ENCODE results near the gene FOXC2. TPM values are rescaled to one million over a fixed set of nuclear protein-coding genes. Genes with fewer than 3 reads are reported as not detected.
A peak's percentile ranks its signal among the peaks of the same experiment; 100 is the strongest.

Gene FOXC2
- total and polyA plus RNA-seq, 9 of the 15 experiments (the other 6 are each of a cell fraction or from before 2014, with no cell fraction given), result 0.01 to 0.11 (median 0.10) TPM; not detected in 5

GRCh38 chr16:86554917-86555703 lies 11.5 kb upstream of the FOXC2 start, which contains the start of gene MTHFSD (continued):
- TF ChIP-seq ZNF408 (CRISPR knock-in tag; IDR thresholded peaks at IDR 0.05; ENCODE audit: low read depth) (no peak), TFAP4 (CRISPR knock-in tag; IDR thresholded peaks at IDR 0.05; ENCODE audit: borderline replicate concordance) (peak; percentile 54; the same call in 1 of the 2 replicates), NCOA6 (IDR thresholded peaks at IDR 0.05) (no peak), FOS (IDR thresholded peaks at IDR 0.05; ENCODE audit: extremely low read depth, insufficient read length) (no peak), PML (IDR thresholded peaks at IDR 0.05; ENCODE audit: low read length) (peak; percentile 51; the same call in 1 of the 2 replicates), KAT7 (CRISPR knock-in tag; IDR thresholded peaks at IDR 0.05; ENCODE audit: borderline replicate concordance) (no peak), ZNF197 (CRISPR knock-in tag; IDR thresholded peaks at IDR 0.05; ENCODE audit: low read depth) (no peak), ZZZ3 (IDR thresholded peaks at IDR 0.05) (no peak), MAFF (IDR thresholded peaks at IDR 0.05; ENCODE audit: low read length) (no peak), ZNF277 (CRISPR knock-in tag; IDR thresholded peaks at IDR 0.05; ENCODE audit: borderline replicate concordance) (no peak), MAX (CRISPR knock-in tag; IDR thresholded peaks at IDR 0.05) (peak; percentile 22; the same call in 1 of the 2 replicates), HEY1 (CRISPR knock-in tag; IDR thresholded peaks at IDR 0.05; ENCODE audit: borderline replicate concordance) (no peak), TAF9B (IDR thresholded peaks at IDR 0.05; ENCODE audit: partially characterized antibody) (peak; percentile 43), ZNF232 (CRISPR knock-in tag; IDR thresholded peaks at IDR 0.05) (no peak), TEAD2 (tag; IDR thresholded peaks at IDR 0.05) (no peak), ZNF589 (CRISPR knock-in tag; IDR thresholded peaks at IDR 0.05; ENCODE audit: low read depth) (no peak), SMARCB1 (IDR thresholded peaks at IDR 0.05; ENCODE audit: insufficient read length, low read depth) (no peak), SIRT6 (IDR thresholded peaks at IDR 0.05; ENCODE audit: low read depth, low read length) (no peak), SREBF1 (IDR thresholded peaks at IDR 0.05; ENCODE audit: borderline replicate concordance, low read depth, low read length) (no peak), ZKSCAN1 (IDR thresholded peaks at IDR 0.05; ENCODE audit: low read depth, low read length) (0 out of 2 replicates have a peak, but pooled peaks have one; percentile 38), CBFB (CRISPR knock-in tag; IDR thresholded peaks at IDR 0.05) (no peak), ZC3H4 (CRISPR knock-in tag; IDR thresholded peaks at IDR 0.05; ENCODE audit: borderline replicate concordance) (no peak)
- TF ChIP-seq, protein P1, sequence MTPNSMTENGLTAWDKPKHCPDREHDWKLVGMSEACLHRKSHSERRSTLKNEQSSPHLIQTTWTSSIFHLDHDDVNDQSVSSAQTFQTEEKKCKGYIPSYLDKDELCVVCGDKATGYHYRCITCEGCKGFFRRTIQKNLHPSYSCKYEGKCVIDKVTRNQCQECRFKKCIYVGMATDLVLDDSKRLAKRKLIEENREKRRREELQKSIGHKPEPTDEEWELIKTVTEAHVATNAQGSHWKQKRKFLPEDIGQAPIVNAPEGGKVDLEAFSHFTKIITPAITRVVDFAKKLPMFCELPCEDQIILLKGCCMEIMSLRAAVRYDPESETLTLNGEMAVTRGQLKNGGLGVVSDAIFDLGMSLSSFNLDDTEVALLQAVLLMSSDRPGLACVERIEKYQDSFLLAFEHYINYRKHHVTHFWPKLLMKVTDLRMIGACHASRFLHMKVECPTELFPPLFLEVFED (CRISPR knock-in tag; conservative IDR thresholded peaks at IDR 0.05), result no peak
- TF ChIP-seq, protein P2, sequence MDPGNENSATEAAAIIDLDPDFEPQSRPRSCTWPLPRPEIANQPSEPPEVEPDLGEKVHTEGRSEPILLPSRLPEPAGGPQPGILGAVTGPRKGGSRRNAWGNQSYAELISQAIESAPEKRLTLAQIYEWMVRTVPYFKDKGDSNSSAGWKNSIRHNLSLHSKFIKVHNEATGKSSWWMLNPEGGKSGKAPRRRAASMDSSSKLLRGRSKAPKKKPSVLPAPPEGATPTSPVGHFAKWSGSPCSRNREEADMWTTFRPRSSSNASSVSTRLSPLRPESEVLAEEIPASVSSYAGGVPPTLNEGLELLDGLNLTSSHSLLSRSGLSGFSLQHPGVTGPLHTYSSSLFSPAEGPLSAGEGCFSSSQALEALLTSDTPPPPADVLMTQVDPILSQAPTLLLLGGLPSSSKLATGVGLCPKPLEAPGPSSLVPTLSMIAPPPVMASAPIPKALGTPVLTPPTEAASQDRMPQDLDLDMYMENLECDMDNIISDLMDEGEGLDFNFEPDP (CRISPR knock-in tag; IDR thresholded peaks at IDR 0.05), result no peak
